ENCODE data around the gene PRPF19.

DNA sequence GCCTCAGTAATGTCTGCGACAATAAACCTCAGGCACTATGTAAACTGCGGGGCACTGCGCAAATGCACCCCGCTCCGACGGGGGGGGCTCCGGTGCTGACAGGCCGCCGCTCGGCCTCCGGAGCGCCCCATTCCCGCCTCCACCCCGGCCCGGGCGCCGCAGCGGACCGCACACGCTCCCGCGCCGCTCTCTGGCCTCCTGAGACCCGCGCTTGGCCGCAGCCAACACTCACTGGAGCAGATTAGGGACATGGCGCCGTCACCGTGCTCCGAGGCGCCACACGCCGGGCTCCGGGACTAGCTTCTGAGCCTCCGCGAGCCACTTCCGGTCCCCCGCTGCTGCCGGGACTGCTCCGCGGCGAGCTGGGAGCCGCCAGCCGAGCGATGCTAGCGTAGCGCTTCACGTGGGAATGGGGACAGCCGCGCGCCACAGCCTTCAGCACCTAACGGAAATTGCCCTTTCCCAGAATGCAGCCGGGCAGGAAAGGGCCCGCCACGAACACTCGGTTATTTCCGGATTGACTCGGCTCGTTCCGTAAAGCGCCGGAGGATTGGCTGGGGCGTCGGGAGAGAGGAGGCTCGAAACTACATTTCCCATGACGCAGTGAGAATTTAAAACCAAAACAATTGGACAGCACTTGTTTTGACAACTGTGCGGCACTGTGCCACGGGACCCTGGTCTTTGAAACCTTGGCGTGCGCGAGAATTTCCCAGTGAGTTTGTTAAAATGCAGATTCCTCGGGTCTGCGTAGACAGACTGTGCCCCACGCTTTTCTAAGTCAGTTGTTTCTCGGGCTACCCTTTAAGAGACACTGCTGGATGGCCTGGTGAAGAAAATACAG is at the start of gene PRPF19:
- TF ChIP-seq, protein P1, sequence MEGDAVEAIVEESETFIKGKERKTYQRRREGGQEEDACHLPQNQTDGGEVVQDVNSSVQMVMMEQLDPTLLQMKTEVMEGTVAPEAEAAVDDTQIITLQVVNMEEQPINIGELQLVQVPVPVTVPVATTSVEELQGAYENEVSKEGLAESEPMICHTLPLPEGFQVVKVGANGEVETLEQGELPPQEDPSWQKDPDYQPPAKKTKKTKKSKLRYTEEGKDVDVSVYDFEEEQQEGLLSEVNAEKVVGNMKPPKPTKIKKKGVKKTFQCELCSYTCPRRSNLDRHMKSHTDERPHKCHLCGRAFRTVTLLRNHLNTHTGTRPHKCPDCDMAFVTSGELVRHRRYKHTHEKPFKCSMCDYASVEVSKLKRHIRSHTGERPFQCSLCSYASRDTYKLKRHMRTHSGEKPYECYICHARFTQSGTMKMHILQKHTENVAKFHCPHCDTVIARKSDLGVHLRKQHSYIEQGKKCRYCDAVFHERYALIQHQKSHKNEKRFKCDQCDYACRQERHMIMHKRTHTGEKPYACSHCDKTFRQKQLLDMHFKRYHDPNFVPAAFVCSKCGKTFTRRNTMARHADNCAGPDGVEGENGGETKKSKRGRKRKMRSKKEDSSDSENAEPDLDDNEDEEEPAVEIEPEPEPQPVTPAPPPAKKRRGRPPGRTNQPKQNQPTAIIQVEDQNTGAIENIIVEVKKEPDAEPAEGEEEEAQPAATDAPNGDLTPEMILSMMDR (IDR thresholded peaks at IDR 0.05), result no peak
- TF ChIP-seq RELA (CRISPR knock-in tag; IDR thresholded peaks at IDR 0.05; ENCODE audit: borderline replicate concordance), result peak; percentile 77; the same call in 1 of the 2 replicates
